ENCODE data around the gene SAE1. TPM values are rescaled to one million over a fixed set of nuclear protein-coding genes. Genes with fewer than 3 reads are reported as not detected.

The SAE1 gene
- total RNA-seq, 1 donor from 2014 or later = 71.0 TPM

DNA sequence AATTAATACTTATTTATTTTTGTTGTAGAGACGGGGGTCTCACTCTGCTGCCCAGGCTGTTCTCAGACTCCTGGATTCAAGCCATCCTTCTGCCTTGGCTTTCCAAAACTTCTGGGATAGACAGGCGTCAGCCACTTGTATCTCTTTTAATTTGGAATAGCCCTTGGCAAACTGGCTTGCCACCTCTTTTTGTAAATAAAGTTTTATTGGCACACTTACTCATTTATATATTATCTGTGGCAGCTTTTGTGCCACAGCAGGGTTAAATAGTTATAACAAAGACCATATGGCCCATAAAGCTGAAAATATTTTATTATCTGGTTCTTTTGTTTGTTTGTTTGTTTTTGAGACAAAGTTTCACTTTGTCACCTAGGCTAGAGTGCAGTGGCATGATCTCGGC is 69.9 kb downstream of the SAE1 start:
- H3K9me3 ChIP-seq (ENCODE audit: control insufficient read depth in 3 of 3, low read length in 3 of 3) = no peaks in the 10 kb centered on the region

DNA sequence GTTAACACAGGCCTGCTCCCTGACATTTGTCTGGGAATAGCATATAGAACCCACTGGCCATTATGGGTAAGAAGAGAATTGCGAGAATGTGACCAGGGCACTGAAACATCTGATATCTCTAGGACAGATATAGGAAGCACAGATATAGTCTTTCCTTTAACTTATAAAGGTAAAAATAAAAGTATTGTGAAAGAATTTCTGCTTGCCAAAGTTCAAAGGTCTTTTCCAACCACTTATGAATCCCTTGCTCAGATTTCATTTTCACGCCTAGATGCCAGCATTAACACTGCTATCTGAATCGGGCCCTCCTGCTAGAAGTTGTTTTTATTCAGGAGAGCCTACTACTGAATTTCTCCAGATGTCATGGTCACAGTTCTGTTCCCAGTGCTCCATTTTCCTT is 72.6 kb downstream of the SAE1 start:
- Histone ChIP-seq H3K27me3 (ENCODE audit: control insufficient read depth in 3 of 3, insufficient read depth in 3 of 3, low read length in 3 of 3) (no peaks in the 10 kb centered on the region), H3K36me3 (ENCODE audit: control insufficient read depth in 3 of 3, insufficient read depth in 3 of 3, low read length in 3 of 3) (peaks cover 14 to 26% (median 14%) of the 10 kb centered on the region in 3 donors)

More for the DNA sequence above, 69.9 kb downstream of the SAE1 start:
- no peak overlapping the region for H3K9ac ChIP-seq (ENCODE audit: low read depth in 1 of 3, low read length in 3 of 3)
- H3K4me1 ChIP-seq (ENCODE audit: control insufficient read depth in 3 of 3, insufficient read depth in 3 of 3, low read length in 3 of 3) = no peaks in the 10 kb centered on the region
- no peaks in the 10 kb centered on the region for H3K27me3 ChIP-seq (ENCODE audit: control insufficient read depth in 3 of 3, insufficient read depth in 3 of 3, low read length in 3 of 3)
- no peak overlapping the region for H3K4me3 ChIP-seq (ENCODE audit: low read length in 3 of 3)
- no peak overlapping the region for H3K27ac ChIP-seq (ENCODE audit: low read depth, low read length)
- peaks cover 14 to 24% (median 20%) of the 10 kb centered on the region in 3 donors for H3K36me3 ChIP-seq (ENCODE audit: control insufficient read depth in 3 of 3, insufficient read depth in 3 of 3, low read length in 3 of 3)

GRCh38 chr19:47209319-47210179 is 78.9 kb downstream of the SAE1 start:
- no peak overlapping the region for H3K27ac ChIP-seq (ENCODE audit: low read depth, low read length)
- H3K9me3 ChIP-seq (ENCODE audit: control insufficient read depth in 3 of 3, low read length in 3 of 3) = no peaks in the 10 kb centered on the region
- H3K4me3 ChIP-seq (ENCODE audit: low read length in 3 of 3) = no peak overlapping the region
- H3K27me3 ChIP-seq (ENCODE audit: control insufficient read depth in 3 of 3, insufficient read depth in 3 of 3, low read length in 3 of 3) = no peaks in the 10 kb centered on the region
- H3K36me3 ChIP-seq (ENCODE audit: control insufficient read depth in 3 of 3, insufficient read depth in 3 of 3, low read length in 3 of 3) = peaks cover 15 to 28% (median 16%) of the 10 kb centered on the region in 3 donors
- no peak overlapping the region for H3K9ac ChIP-seq (ENCODE audit: low read depth in 1 of 3, low read length in 3 of 3)
- H3K4me1 ChIP-seq (ENCODE audit: control insufficient read depth in 3 of 3, insufficient read depth in 3 of 3, low read length in 3 of 3) = peaks cover 0 to 8% (median 4%) of the 10 kb centered on the region in 3 donors

More for the DNA sequence above, 72.6 kb downstream of the SAE1 start:
- no peaks in the 10 kb centered on the region for H3K9me3 ChIP-seq (ENCODE audit: control insufficient read depth in 3 of 3, low read length in 3 of 3)
- H3K4me3 ChIP-seq (ENCODE audit: low read length in 3 of 3) = no peak overlapping the region
- no peaks in the 10 kb centered on the region for H3K4me1 ChIP-seq (ENCODE audit: control insufficient read depth in 3 of 3, insufficient read depth in 3 of 3, low read length in 3 of 3)
- H3K27ac ChIP-seq (ENCODE audit: low read depth, low read length) = no peak overlapping the region
- no peak overlapping the region for H3K9ac ChIP-seq (ENCODE audit: low read depth in 1 of 3, low read length in 3 of 3)

- no peaks in the 10 kb centered on the region for H3K27me3 ChIP-seq (ENCODE audit: control insufficient read depth in 3 of 3, insufficient read depth in 3 of 3, low read length in 3 of 3)
These were observed 79.5 kb downstream of the SAE1 start for GRCh38 chr19:47210180-47210490.

GRCh38 chr19:47210689-47211316 is 80.2 kb downstream of the SAE1 start:
- Histone ChIP-seq H3K4me1 (ENCODE audit: control insufficient read depth in 3 of 3, insufficient read depth in 3 of 3, low read length in 3 of 3) (peaks cover 0 to 8% (median 4%) of the 10 kb centered on the region in 3 donors), H3K9me3 (ENCODE audit: control insufficient read depth in 3 of 3, low read length in 3 of 3) (no peaks in the 10 kb centered on the region), H3K36me3 (ENCODE audit: control insufficient read depth in 3 of 3, insufficient read depth in 3 of 3, low read length in 3 of 3) (peaks cover 8 to 18% (median 11%) of the 10 kb centered on the region in 3 donors), H3K4me3 (ENCODE audit: low read length in 3 of 3) (peak overlapping the region in 1 of 3 donors; percentile 24), H3K27ac (ENCODE audit: low read depth, low read length) (peak overlapping the region; percentile 19), H3K27me3 (ENCODE audit: control insufficient read depth in 3 of 3, insufficient read depth in 3 of 3, low read length in 3 of 3) (no peaks in the 10 kb centered on the region), H3K9ac (ENCODE audit: low read depth in 1 of 3, low read length in 3 of 3) (peak overlapping the region; percentile 11 to 24 (median 17))

More at GRCh38 chr19:47210180-47210490, 79.5 kb downstream of the SAE1 start:
- Histone ChIP-seq H3K9me3 (ENCODE audit: control insufficient read depth in 3 of 3, low read length in 3 of 3) (no peaks in the 10 kb centered on the region), H3K9ac (ENCODE audit: low read depth in 1 of 3, low read length in 3 of 3) (peak overlapping the region in 1 of 3 donors; percentile 17), H3K4me3 (ENCODE audit: low read length in 3 of 3) (no peak overlapping the region), H3K4me1 (ENCODE audit: control insufficient read depth in 3 of 3, insufficient read depth in 3 of 3, low read length in 3 of 3) (peaks cover 0 to 8% (median 4%) of the 10 kb centered on the region in 3 donors), H3K36me3 (ENCODE audit: control insufficient read depth in 3 of 3, insufficient read depth in 3 of 3, low read length in 3 of 3) (peaks cover 10 to 25% (median 13%) of the 10 kb centered on the region in 3 donors), H3K27ac (ENCODE audit: low read depth, low read length) (no peak overlapping the region)

DNA sequence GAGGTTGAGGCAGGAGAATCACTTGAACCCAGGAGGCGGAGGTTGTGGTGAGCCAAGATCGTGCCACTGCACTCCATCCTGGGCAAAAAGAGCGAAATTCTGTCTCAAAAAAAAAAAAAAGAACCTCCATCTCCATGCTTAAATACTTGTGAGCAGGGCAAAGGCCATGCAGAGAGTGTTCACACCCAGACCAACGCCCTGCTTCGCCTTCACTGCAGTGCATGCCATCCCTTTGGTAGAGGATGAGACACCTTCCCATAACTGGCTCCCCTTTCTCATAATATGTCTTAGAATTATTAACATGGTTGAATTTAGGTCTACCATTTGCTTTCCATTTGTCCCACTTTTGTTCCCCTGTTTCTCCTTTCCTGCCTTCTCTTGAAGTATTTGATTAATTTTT is 84.9 kb downstream of the SAE1 start:
- Histone ChIP-seq H3K9ac (ENCODE audit: low read depth in 1 of 3, low read length in 3 of 3) (no peak overlapping the region), H3K4me3 (ENCODE audit: low read length in 3 of 3) (no peak overlapping the region), H3K4me1 (ENCODE audit: control insufficient read depth in 3 of 3, insufficient read depth in 3 of 3, low read length in 3 of 3) (peaks cover 0 to 4% (median 1%) of the 10 kb centered on the region in 3 donors), H3K9me3 (ENCODE audit: control insufficient read depth in 3 of 3, low read length in 3 of 3) (no peaks in the 10 kb centered on the region), H3K27me3 (ENCODE audit: control insufficient read depth in 3 of 3, insufficient read depth in 3 of 3, low read length in 3 of 3) (no peaks in the 10 kb centered on the region), H3K36me3 (ENCODE audit: control insufficient read depth in 3 of 3, insufficient read depth in 3 of 3, low read length in 3 of 3) (peaks cover under 1 to 3% (median 3%) of the 10 kb centered on the region in 3 donors), H3K27ac (ENCODE audit: low read depth, low read length) (no peak overlapping the region)

DNA sequence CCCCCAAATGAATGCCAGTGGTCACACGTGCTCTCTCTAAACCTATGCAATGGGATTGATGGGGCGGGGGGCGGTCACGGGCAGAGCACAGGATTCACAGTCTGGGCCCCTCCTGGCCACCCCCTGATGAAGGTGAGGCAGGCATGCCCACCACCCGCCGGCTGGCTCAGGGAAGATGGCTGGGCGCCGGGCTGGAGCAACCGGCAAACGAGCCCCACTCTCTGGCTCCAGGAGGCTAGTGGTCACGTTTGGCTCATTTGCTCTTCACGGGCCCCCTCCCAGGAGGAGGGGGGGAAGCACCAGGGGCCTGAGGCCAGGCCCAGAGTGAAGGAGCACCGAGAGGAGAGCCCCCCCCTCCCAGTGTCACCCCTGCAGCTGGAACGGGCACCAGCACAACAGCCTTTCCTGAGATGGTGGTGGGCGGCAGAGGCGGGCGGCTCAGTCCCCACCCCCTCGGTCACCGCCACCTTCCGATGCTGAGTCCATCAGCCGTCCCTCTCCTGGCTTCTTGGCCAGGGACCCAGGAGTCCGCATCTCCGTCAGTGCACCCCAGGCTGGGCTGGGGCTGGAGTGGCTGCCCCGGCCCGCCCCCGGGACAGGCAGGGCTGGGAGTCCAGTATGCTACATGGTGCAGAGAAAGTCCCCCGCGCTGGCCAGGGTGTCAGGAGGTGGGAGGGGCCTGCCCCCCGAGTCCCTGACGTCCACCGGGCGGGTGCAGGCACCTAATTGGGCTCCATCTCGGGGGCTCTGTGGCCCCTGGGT is 90.6 kb downstream of the SAE1 start:
- Histone ChIP-seq H3K27ac (ENCODE audit: low read depth, low read length) (no peak overlapping the region), H3K9ac (ENCODE audit: low read depth in 1 of 3, low read length in 3 of 3) (no peak overlapping the region), H3K9me3 (ENCODE audit: control insufficient read depth in 3 of 3, low read length in 3 of 3) (no peaks in the 10 kb centered on the region), H3K4me1 (ENCODE audit: control insufficient read depth in 3 of 3, insufficient read depth in 3 of 3, low read length in 3 of 3) (peaks cover 4 to 7% (median 6%) of the 10 kb centered on the region in 3 donors), H3K27me3 (ENCODE audit: control insufficient read depth in 3 of 3, insufficient read depth in 3 of 3, low read length in 3 of 3) (no peaks in the 10 kb centered on the region), H3K36me3 (ENCODE audit: control insufficient read depth in 3 of 3, insufficient read depth in 3 of 3, low read length in 3 of 3) (peaks cover 19 to 23% (median 22%) of the 10 kb centered on the region in 3 donors), H3K4me3 (ENCODE audit: low read length in 3 of 3) (no peak overlapping the region)

DNA sequence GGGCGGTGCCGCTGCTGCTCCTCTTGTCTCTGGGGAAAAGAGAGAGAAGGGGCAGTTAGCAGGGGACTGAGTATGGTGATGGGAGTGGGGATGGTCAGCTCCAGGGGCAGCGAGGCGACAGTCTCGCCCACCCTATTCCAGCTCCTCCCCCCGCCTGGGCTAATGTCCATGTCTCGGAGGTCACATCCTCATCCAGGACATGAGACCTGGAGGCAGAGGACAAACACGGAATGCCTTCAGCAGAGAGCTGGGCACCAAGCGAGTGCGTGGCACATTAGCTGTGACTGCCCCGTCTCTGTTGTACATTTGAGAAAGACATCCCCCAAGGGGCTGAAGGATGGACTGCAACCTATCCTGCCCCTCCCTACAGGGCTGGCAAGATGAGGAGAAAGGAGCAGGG is 91.3 kb downstream of the SAE1 start:
- Histone ChIP-seq H3K4me1 (ENCODE audit: control insufficient read depth in 3 of 3, insufficient read depth in 3 of 3, low read length in 3 of 3) (peaks cover 8 to 12% (median 8%) of the 10 kb centered on the region in 3 donors), H3K4me3 (ENCODE audit: low read length in 3 of 3) (no peak overlapping the region), H3K9ac (ENCODE audit: low read depth in 1 of 3, low read length in 3 of 3) (no peak overlapping the region), H3K36me3 (ENCODE audit: control insufficient read depth in 3 of 3, insufficient read depth in 3 of 3, low read length in 3 of 3) (peaks cover 19 to 23% (median 22%) of the 10 kb centered on the region in 3 donors), H3K27me3 (ENCODE audit: control insufficient read depth in 3 of 3, insufficient read depth in 3 of 3, low read length in 3 of 3) (no peaks in the 10 kb centered on the region), H3K27ac (ENCODE audit: low read depth, low read length) (no peak overlapping the region), H3K9me3 (ENCODE audit: control insufficient read depth in 3 of 3, low read length in 3 of 3) (no peaks in the 10 kb centered on the region)

DNA sequence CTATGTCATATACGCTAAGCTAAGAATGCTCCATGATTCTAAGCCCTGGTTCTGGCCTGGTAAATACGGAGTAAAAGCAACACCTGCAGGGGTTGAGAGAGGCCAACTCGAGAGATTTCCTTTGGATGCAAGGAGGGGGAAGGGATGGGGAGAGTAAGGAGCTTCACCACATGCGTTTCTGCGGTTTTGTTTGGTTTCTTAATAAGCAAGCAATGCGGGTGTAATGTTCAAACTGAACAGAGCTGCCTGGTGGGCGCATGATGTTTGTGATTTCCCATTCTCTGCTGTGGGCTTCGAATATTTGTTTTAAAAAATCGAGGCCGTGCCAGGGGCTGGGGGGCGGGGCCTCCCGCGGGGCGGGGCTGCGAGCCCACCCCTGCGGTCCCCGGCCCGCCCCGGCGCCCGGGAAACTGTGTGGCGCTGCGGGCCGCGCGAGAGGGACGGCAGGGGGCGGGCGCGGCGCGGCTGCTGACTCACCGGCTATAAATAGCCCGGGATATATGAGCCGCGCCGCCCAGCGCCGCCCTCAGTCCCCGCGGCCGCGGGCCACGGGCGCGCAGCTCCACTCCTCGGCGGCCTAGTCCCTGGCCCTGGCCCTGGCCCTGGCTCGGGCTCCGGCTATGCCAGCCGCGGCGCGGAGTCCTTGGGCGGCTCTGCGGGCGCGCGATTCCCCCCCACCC is 95.3 kb downstream of the SAE1 start:
- H3K4me1 ChIP-seq (ENCODE audit: control insufficient read depth in 3 of 3, insufficient read depth in 3 of 3, low read length in 3 of 3) = peaks cover 34 to 40% (median 34%) of the 10 kb centered on the region in 3 donors
- peak overlapping the region; percentile 100 for H3K27ac ChIP-seq (ENCODE audit: low read depth, low read length)
- peak overlapping the region; percentile 55 to 98 (median 88) for H3K4me3 ChIP-seq (ENCODE audit: low read length in 3 of 3)
- peak overlapping the region; percentile 98 to 100 (median 99) for H3K9ac ChIP-seq (ENCODE audit: low read depth in 1 of 3, low read length in 3 of 3)
- H3K9me3 ChIP-seq (ENCODE audit: control insufficient read depth in 3 of 3, low read length in 3 of 3) = no peaks in the 10 kb centered on the region
- H3K27me3 ChIP-seq (ENCODE audit: control insufficient read depth in 3 of 3, insufficient read depth in 3 of 3, low read length in 3 of 3) = no peaks in the 10 kb centered on the region
- H3K36me3 ChIP-seq (ENCODE audit: control insufficient read depth in 3 of 3, insufficient read depth in 3 of 3, low read length in 3 of 3) = peaks cover 13 to 19% (median 19%) of the 10 kb centered on the region in 3 donors

Data from skeletal muscle tissue (tissue), 4 donors.